ENCODE measurements around the gene GCDH.

The GCDH gene

DNA sequence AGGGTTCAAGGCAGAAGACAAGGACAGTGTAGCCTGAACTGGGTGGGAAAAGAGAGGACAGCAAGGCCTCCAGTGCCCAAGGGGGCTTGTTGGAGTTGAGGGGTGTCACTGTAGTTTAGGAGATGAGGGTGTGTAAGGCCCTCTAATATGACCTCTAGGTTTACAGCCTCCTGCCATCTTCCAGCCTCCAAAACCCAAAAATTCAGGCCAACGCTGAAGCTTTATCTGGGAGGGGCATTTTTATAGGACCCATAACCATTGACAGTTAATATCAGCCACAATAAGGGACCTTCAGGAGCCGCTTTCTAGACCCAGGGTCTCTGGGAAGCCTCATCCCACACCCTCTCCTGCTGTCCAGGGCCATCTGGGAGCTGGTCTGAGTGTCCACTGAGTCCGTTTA lies 6.8 kb upstream of the GCDH start:
- DNase-seq (ENCODE audit: low read depth): no peak
- no peak overlapping the region for H3K4me3 ChIP-seq (ENCODE audit: control insufficient read depth, low read depth, low read length)
- TF ChIP-seq, protein P1, sequence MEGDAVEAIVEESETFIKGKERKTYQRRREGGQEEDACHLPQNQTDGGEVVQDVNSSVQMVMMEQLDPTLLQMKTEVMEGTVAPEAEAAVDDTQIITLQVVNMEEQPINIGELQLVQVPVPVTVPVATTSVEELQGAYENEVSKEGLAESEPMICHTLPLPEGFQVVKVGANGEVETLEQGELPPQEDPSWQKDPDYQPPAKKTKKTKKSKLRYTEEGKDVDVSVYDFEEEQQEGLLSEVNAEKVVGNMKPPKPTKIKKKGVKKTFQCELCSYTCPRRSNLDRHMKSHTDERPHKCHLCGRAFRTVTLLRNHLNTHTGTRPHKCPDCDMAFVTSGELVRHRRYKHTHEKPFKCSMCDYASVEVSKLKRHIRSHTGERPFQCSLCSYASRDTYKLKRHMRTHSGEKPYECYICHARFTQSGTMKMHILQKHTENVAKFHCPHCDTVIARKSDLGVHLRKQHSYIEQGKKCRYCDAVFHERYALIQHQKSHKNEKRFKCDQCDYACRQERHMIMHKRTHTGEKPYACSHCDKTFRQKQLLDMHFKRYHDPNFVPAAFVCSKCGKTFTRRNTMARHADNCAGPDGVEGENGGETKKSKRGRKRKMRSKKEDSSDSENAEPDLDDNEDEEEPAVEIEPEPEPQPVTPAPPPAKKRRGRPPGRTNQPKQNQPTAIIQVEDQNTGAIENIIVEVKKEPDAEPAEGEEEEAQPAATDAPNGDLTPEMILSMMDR (IDR thresholded peaks at IDR 0.05; ENCODE audit: control insufficient read depth, insufficient read depth, low read depth, low read length, missing control alignments): no peak

DNA sequence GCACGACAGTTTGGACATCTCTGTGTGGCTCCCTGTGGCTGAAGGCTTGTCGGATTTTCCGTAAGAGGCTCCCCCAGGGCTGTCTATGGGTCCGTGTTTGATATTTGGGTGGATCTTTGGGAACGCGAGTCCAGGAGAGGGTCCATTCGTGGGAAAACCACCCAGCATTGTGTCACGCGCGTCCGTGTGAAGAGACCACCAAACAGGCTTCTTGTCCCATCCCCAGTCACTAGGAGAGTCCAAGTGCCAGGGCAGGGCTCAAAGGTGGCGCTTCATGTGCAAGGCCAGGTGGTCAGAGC lies 6.4 kb upstream of the GCDH start:
- TF ChIP-seq, protein P1 (IDR thresholded peaks at IDR 0.05; ENCODE audit: control insufficient read depth, insufficient read depth, low read depth, low read length, missing control alignments): no peak
- DNase-seq (ENCODE audit: low read depth): no peak
- no peak overlapping the region for H3K4me3 ChIP-seq (ENCODE audit: control insufficient read depth, low read depth, low read length)

DNA sequence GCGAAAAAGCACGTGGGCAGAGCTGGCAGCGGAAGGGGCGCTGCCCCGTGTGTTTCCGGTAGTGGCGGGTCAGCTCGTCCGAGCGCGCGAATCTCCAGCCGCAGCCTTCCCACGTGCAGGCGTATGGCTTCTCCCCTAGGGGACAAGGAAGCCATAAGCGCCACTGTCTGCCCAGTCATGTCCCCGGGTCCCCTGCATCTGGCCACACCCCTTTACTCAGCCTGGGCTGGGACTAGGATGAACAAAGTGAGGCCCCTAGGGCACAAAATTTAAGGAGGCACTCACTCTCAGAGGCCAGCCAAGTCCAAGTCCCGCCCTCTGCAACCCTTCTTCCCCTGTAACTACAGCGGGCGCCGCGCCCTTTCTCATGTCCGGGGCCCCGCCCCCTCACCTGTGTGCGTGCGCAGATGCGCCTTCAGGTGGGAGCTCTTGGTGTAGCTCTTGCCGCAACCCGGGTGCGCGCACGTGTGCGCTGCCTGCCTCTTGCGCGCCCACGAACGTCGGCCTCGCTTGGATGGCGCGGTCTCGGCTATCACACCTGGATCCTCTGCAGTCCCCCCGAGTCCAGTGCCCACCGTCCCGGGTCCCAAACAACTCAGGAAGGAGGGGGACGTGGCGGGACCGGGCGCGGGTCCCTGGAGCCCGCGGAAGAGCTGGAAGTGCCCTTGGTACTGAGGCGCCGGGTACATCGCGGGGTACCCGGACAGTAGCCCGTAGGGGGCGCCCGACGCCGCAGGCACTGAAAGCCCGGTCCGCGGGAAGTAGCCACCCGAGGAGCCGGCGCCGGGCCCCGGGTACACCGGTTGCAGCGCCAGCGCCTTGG lies 5.8 kb upstream of the GCDH start:
- TF ChIP-seq, protein P1 (IDR thresholded peaks at IDR 0.05; ENCODE audit: control insufficient read depth, insufficient read depth, low read depth, low read length, missing control alignments): peak; percentile 63
- no peak for DNase-seq (ENCODE audit: low read depth)
- peak overlapping the region; percentile 35 for H3K4me3 ChIP-seq (ENCODE audit: control insufficient read depth, low read depth, low read length)

DNA sequence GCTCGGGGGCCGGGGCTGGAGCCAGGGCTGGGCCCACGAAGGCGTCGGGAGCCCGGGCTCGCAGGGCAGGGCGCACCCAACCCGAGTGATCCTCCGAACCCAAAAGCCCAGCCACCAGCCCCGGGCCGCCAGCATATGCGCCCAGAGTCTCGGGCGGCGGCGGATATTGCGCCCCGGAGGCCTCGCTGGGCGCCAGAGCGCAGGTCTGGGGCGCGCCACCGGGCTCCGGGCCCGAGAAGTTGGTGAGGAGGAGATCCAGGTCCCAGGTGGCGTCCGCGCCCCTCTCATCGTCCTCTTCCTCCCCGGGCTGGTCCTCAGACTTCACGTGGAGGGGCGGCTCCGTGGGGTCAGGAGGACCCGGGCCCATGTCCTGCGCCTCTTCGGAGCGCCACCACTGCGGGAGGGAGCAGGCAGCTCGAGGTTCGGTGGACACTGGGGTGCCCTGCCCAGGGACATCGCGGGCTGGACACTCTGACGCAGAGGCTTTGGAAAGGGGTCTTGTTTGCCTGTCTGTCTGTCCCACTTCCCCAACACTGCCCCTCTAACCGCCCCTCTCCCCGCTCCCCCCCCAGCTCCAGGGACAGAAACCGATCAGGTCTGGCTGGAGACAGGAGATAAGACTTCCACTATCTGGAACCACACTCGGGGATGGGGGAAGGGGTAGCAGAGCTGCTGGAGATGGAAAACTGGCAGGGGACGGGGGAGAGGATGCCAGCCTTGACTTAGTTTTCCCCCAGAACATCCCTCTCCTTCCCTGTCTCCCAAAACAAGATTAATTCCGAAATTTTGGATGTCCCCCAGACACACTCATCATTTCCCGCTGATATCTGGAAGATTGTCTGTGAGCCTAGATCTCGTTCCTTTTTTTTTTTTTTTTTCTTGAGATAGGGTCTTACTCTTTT lies 5.0 kb upstream of the GCDH start:
- DNase-seq (ENCODE audit: low read depth): no peak
- TF ChIP-seq, protein P1 (IDR thresholded peaks at IDR 0.05; ENCODE audit: control insufficient read depth, insufficient read depth, low read depth, low read length, missing control alignments): no peak

DNA sequence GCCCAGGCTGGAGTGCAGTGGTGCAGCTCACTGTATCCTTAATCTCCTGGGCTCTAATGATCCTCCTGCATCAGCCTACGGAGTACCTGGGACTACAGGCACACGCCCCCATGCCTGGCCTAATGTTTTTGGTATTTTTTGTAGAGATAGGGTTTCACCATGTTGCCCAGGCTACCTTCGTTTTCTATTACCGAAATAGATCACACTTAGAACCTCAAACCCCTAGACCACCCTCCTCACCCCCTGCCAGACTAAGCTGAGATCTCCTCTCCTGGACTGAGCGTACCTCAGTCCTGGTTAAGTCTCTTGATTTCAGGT lies 4.3 kb upstream of the GCDH start:
- DNase-seq (ENCODE audit: low read depth): no peak
- TF ChIP-seq, protein P1 (IDR thresholded peaks at IDR 0.05; ENCODE audit: control insufficient read depth, insufficient read depth, low read depth, low read length, missing control alignments): no peak
- H3K4me3 ChIP-seq (ENCODE audit: control insufficient read depth, low read depth, low read length): no peak overlapping the region

More for the DNA sequence above, 5.0 kb upstream of the GCDH start:
- no peak overlapping the region; the same call in 1 of the 2 replicates for H3K4me3 ChIP-seq (ENCODE audit: control insufficient read depth, low read depth, low read length)

DNA sequence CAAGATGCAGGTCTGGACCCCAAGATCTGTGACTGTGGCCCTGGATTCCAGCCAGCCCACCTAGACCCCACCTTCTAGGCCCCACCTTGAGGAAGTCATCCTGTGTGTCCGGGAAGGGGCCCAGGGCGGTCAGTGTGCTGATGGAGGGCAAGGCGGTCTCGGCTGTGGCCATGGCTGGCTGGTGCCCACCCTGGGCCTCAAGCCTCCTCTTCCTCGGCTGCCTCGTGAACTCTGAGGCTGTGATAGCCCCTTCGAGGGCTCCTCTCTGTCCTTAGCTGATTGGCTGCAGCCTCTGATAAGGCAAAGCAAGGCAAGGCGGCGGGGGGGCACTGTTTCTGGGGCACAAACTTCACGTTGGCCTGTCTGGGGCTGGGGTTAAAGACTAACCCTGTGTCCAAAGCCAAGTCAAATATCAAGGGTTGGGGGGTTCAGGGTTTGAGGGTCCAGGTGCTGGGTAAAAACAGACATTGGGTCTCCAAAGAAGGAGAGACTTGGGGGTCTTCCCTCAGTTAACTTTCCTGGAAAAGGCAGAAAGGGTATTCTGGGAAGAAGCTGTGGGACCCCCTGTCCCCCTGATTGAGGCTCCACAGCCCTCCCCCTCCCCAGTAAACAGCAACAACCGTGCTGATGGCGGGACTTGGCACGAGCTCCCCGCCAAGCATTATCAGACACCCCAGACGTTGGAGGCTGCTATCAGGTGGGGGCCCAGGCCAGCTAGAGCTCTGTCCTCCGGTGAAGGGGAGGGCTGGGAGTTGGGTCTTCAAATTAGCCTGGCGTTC lies 3.8 kb upstream of the GCDH start, which contains the start of gene KLF1:
Gene KLF1 (minus strand): TSS at position 233 of the 779 bp plus-strand sequence. CDS start 61 bp downstream, at position 172.
- DNase-seq (ENCODE audit: low read depth): no peak
- TF ChIP-seq, protein P1 (IDR thresholded peaks at IDR 0.05; ENCODE audit: control insufficient read depth, insufficient read depth, low read depth, low read length, missing control alignments): no peak
- no peak within 1 kb of the TSS for H3K4me3 ChIP-seq (ENCODE audit: control insufficient read depth, low read depth, low read length)
